Measurements from ENCODE around the gene LRRFIP2.

Gene LRRFIP2

DNA sequence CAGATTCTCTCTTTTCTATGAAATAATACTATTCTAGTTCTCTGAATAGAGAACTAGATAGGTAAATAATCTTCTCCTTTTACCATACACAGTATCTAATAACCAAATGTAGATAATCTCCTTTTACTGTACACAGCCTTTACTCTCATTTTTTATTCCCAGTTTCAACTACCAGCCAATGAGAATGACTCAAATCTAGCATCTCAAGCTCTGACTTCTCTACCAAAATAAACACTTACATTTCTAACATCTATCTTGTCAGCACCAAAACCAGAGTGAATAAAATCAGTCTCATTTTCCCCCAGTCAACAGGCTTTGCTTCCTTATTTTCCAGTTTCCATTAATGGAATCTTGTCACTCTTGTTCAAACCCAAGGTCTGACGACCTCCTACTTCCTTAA lies 36.9 kb downstream of the LRRFIP2 start:
- TF ChIP-seq, protein P1, sequence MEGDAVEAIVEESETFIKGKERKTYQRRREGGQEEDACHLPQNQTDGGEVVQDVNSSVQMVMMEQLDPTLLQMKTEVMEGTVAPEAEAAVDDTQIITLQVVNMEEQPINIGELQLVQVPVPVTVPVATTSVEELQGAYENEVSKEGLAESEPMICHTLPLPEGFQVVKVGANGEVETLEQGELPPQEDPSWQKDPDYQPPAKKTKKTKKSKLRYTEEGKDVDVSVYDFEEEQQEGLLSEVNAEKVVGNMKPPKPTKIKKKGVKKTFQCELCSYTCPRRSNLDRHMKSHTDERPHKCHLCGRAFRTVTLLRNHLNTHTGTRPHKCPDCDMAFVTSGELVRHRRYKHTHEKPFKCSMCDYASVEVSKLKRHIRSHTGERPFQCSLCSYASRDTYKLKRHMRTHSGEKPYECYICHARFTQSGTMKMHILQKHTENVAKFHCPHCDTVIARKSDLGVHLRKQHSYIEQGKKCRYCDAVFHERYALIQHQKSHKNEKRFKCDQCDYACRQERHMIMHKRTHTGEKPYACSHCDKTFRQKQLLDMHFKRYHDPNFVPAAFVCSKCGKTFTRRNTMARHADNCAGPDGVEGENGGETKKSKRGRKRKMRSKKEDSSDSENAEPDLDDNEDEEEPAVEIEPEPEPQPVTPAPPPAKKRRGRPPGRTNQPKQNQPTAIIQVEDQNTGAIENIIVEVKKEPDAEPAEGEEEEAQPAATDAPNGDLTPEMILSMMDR (IDR thresholded peaks at IDR 0.05) = no peak

DNA sequence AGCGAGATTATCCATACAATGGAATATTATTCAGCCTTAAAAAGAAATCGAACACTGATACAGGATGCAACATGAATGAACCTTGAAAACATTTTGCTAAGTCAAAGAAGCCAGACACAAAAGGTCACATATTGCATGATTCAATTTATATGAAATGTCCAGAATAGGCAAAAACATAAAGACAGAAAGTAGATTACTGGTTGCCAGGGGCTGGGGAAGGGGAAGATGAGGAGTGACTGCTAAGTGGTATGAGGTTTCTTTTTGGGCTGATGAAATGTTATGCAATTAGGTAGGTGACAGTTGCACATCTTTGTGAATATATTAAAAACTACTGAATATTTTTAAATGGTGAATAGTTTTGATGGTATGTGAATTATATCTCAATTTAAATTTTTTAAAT lies 38.3 kb downstream of the LRRFIP2 start:
- TF ChIP-seq, protein P1 (IDR thresholded peaks at IDR 0.05) = no peak

DNA sequence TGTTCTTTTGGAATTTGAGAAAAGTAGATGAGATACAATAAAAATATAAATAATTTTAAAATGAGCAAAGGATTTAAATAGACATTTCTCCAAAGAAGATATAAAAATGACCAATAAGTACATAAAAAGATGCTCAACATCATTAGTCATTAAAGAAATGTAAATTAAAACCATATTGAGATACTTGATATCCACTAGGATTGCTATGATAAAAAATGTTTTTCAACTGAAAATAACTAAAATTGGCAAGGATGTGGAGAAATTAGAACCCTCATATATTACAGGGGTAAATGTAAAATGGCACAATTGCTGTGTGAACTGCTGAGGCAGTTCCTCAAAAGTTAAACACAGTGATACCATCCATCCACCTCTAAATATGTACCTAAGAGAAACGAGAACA lies 38.8 kb downstream of the LRRFIP2 start:
- TF ChIP-seq, protein P1 (IDR thresholded peaks at IDR 0.05) = no peak

DNA sequence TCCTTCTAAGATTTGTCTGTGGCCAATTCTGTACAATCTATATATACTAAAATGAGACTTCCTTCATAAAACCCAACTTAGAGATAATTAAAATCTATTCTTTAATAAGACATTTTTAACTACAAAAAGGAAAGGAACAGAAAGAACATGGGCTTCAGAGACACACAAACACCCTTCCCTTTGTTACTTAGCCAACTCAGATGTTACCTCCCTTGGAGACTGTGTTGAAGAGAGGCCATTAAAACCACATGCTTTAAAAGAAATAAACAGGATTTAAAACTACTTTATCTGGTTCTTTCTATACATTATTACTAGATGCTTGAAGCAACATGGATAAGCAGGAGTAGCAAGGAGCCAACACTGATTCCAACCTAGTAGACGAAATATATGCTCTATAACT lies 42.0 kb downstream of the LRRFIP2 start:
- TF ChIP-seq, protein P1 (IDR thresholded peaks at IDR 0.05) = no peak

- TF ChIP-seq, protein P1 (IDR thresholded peaks at IDR 0.05) = no peak
Observed at GRCh38 chr3:37131860-37132144, 42.6 kb downstream of the LRRFIP2 start.

DNA sequence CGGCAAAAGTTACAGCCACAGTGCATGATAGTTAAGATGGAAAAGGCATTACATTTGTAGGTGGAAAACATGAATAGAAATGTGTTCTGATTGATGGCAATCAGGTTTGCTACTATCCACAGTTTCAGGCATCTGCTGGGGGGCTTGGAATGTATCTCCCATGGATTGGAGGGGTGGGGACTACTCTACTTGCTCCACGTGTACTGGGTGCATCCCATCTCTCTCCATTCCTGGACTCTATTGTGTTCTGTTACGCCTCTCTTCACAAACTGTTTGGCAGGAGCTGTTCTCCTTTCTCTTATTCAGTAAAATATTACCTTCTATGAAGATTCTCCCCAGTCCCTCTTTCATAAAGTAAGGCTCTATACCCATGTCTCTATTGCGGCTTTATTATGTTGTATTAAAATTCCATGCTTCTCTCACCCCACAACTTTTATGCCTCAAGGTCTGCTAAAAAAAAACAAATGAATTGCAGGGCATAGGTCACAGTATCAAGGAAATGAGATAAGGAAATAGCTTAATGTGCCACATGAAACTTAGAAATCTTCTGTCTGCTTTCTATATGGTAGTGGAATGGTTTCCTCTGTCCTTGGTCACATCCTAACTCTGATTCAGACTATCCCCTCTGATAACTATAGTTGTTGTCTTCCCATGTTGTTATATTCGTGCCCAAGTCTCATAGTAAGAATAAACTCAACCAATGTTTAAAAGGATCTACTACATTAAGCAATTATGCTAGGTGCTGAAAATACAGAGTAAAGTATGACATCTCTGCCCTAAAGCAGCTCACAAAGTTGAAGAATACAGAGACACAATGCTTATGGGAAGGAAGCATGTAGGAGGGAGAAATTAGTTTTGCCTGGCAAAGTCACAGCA lies 43.2 kb downstream of the LRRFIP2 start:
- TF ChIP-seq, protein P1 (IDR thresholded peaks at IDR 0.05) = no peak

- TF ChIP-seq, protein P1 (IDR thresholded peaks at IDR 0.05) = no peak
Observed at GRCh38 chr3:37130448-37130847, 43.9 kb downstream of the LRRFIP2 start.

DNA sequence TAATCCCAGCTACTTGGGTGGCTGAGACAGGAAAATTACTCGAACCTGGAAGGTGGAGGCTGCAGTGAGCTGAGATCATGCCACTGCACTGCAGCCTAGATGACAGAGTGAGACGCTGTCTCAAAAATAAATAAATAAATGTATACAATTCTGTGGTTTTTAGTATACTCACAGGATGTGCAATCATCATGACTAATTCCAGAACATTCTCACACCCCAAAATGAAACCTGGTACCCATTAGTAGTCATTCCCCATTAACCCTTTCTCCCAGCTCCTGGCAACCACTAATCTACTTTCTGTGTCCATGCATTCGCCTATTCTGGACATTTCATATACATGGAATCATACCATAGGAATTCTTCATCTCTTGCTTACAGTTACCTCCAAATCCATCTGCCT lies 44.5 kb downstream of the LRRFIP2 start:
- TF ChIP-seq, protein P1 (IDR thresholded peaks at IDR 0.05) = no peak

All from LNCAP (cell line).